Measurements from ENCODE around the gene KCND2.

The KCND2 gene

DNA sequence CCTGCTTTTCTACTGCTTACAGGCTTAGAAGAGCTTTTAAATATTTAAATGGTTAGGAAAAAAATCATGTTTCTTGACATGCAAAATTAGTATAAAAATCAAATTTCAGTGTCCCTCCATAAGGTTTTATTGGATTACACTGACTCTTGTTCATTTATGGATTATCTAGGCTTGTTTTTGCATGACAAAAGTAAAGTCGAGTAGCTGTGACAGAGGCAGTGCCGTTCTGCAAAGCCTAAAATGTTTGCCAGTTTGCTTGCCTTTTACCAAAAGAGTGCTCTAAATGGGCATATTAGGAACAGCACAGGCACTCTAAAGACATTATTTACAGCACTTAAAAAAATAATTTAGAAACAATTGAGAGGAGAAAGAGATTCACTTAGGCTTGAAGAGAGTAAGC lies 445.4 kb downstream of the KCND2 start:
- H3K79me2 ChIP-seq (ENCODE audit: control insufficient read depth, insufficient read depth, low read length, unreplicated experiment), result no peaks in the 10 kb centered on the region
- no peaks in the 10 kb centered on the region for H3K36me3 ChIP-seq (ENCODE audit: insufficient read depth, low read length)

DNA sequence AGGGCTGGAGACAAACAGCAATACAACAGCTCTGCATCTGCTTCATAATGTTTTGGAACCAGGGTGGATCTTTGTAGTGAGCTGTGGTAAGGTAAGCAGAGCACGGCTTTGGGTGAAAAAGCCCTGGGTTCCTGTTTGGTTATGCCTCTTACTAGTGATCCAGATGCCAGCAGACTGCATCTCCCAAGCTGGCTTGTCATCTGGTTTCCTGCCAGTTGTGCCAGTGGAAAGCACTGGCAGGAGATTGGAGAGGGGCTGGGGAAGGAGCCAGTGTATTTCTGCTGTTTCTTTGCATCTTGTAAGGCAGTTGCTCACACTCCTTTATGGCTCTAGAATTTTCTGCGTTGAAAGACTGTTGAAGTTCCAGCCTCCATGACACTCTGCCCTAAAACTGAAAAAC lies 447.3 kb downstream of the KCND2 start:
- H3K27me3 ChIP-seq (ENCODE audit: insufficient read depth, low read length), result no peaks in the 10 kb centered on the region
- H3K36me3 ChIP-seq (ENCODE audit: insufficient read depth, low read length), result no peaks in the 10 kb centered on the region
- no peaks in the 10 kb centered on the region for H3K79me2 ChIP-seq (ENCODE audit: control insufficient read depth, insufficient read depth, low read length, unreplicated experiment)
- H3K4me3 ChIP-seq (ENCODE audit: low read depth, low read length), result no peak overlapping the region
- no peak overlapping the region for H3K27ac ChIP-seq (ENCODE audit: low read depth, low read length)
- H2AFZ ChIP-seq (ENCODE audit: low read length, unreplicated experiment), result no peak overlapping the region
- peaks cover 6% of the 10 kb centered on the region for H3K4me1 ChIP-seq (ENCODE audit: control insufficient read depth, insufficient read depth, low read length, unreplicated experiment)

More for the DNA sequence above, 445.4 kb downstream of the KCND2 start:
- H3K4me1 ChIP-seq (ENCODE audit: control insufficient read depth, insufficient read depth, low read length, unreplicated experiment), result peaks cover 4% of the 10 kb centered on the region
- H3K27me3 ChIP-seq (ENCODE audit: insufficient read depth, low read length), result no peaks in the 10 kb centered on the region
- H3K27ac ChIP-seq (ENCODE audit: low read depth, low read length), result no peak overlapping the region
- no peak overlapping the region for H3K4me3 ChIP-seq (ENCODE audit: low read depth, low read length)
- H2AFZ ChIP-seq (ENCODE audit: low read length, unreplicated experiment), result no peak overlapping the region

GRCh38 chr7:120723465-120724385 lies 450.8 kb downstream of the KCND2 start:
- Histone ChIP-seq H2AFZ (ENCODE audit: low read length, unreplicated experiment) (no peak overlapping the region), H3K4me1 (ENCODE audit: control insufficient read depth, insufficient read depth, low read length, unreplicated experiment) (peaks cover 5% of the 10 kb centered on the region), H3K36me3 (ENCODE audit: insufficient read depth, low read length) (no peaks in the 10 kb centered on the region), H3K27ac (ENCODE audit: low read depth, low read length) (no peak overlapping the region), H3K79me2 (ENCODE audit: control insufficient read depth, insufficient read depth, low read length, unreplicated experiment) (no peaks in the 10 kb centered on the region), H3K27me3 (ENCODE audit: insufficient read depth, low read length) (no peaks in the 10 kb centered on the region), H3K4me3 (ENCODE audit: low read depth, low read length) (no peak overlapping the region)

DNA sequence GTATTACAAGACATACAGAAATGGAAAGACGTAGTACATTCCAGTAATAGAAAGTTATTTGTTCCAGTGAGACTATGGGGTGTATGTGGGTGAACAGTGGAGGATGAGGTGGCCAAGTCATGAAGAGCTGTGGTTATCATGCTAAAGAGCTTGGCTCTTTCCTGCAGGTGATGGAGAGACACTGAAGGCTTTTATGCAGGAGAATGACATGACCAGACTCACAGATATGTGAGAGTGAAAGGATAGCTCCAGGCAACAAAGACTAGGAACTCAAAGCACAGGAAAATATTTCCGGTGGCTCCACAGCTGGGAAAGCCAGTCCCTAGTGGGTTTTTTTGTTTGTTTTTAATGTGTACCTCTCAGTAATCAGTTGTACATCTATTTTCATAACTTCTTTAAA lies 451.5 kb downstream of the KCND2 start:
- H3K27me3 ChIP-seq (ENCODE audit: insufficient read depth, low read length), result no peaks in the 10 kb centered on the region
- H3K4me3 ChIP-seq (ENCODE audit: low read depth, low read length), result no peak overlapping the region

DNA sequence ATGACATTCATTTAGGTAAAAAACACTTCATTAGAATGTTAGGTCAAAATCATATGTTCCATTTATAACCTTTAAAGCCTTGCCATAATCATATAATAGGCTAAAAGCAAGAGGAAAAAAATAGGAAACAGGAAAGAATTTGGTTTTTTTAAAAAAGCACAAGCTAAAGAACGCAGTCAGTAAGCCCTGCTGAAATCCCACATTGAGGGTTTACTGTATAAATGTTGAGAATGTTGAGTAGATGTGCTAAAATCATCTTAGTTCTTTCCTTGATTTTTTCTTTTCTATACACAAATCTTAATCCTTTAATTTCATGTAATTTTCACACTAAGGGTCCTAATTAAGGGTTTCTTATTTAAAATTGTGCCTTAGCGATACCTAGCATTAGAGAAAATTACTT lies 452.0 kb downstream of the KCND2 start:
- Histone ChIP-seq H3K79me2 (ENCODE audit: control insufficient read depth, insufficient read depth, low read length, unreplicated experiment) (no peaks in the 10 kb centered on the region), H2AFZ (ENCODE audit: low read length, unreplicated experiment) (peak overlapping the region; percentile 85), H3K4me3 (ENCODE audit: low read depth, low read length) (peak overlapping the region; percentile 64), H3K27me3 (ENCODE audit: insufficient read depth, low read length) (no peaks in the 10 kb centered on the region), H3K27ac (ENCODE audit: low read depth, low read length) (no peak overlapping the region), H3K4me1 (ENCODE audit: control insufficient read depth, insufficient read depth, low read length, unreplicated experiment) (peaks cover 14% of the 10 kb centered on the region), H3K36me3 (ENCODE audit: insufficient read depth, low read length) (no peaks in the 10 kb centered on the region)

More for the DNA sequence above, 451.5 kb downstream of the KCND2 start:
- Histone ChIP-seq H2AFZ (ENCODE audit: low read length, unreplicated experiment) (no peak overlapping the region), H3K4me1 (ENCODE audit: control insufficient read depth, insufficient read depth, low read length, unreplicated experiment) (peaks cover 12% of the 10 kb centered on the region), H3K27ac (ENCODE audit: low read depth, low read length) (no peak overlapping the region), H3K79me2 (ENCODE audit: control insufficient read depth, insufficient read depth, low read length, unreplicated experiment) (no peaks in the 10 kb centered on the region), H3K36me3 (ENCODE audit: insufficient read depth, low read length) (no peaks in the 10 kb centered on the region)

- Histone ChIP-seq H3K27ac (ENCODE audit: low read depth, low read length) (no peak overlapping the region), H3K4me3 (ENCODE audit: low read depth, low read length) (peak overlapping the region; percentile 64), H3K4me1 (ENCODE audit: control insufficient read depth, insufficient read depth, low read length, unreplicated experiment) (peaks cover 14% of the 10 kb centered on the region), H3K27me3 (ENCODE audit: insufficient read depth, low read length) (no peaks in the 10 kb centered on the region), H2AFZ (ENCODE audit: low read length, unreplicated experiment) (peak overlapping the region; percentile 85), H3K79me2 (ENCODE audit: control insufficient read depth, insufficient read depth, low read length, unreplicated experiment) (no peaks in the 10 kb centered on the region), H3K36me3 (ENCODE audit: insufficient read depth, low read length) (no peaks in the 10 kb centered on the region)
Measured at GRCh38 chr7:120725376-120726039, 452.5 kb downstream of the KCND2 start.

DNA sequence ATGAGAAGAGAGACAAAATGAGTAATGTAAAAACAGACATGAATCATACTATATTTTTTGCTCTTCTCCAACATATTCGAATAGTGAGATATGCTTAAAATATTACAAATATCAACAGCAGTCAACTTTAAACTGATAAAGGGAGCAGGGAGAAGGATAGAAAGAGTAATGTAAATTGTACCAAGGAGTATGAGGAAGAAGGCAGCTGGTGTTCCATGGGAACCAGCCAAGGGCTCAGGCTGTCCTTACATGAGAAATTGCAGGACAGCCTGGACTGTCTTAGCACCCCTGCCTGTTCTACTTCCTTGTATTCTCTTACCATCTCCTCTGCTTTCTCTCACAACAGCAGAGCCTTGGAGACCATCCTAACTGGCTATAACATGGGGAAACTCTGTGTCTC lies 456.3 kb downstream of the KCND2 start:
- Histone ChIP-seq H3K4me1 (ENCODE audit: control insufficient read depth, insufficient read depth, low read length, unreplicated experiment) (peaks cover 33% of the 10 kb centered on the region), H3K27me3 (ENCODE audit: insufficient read depth, low read length) (no peaks in the 10 kb centered on the region), H3K36me3 (ENCODE audit: insufficient read depth, low read length) (no peaks in the 10 kb centered on the region), H2AFZ (ENCODE audit: low read length, unreplicated experiment) (peak overlapping the region; percentile 5), H3K79me2 (ENCODE audit: control insufficient read depth, insufficient read depth, low read length, unreplicated experiment) (no peaks in the 10 kb centered on the region), H3K4me3 (ENCODE audit: low read depth, low read length) (no peak overlapping the region), H3K27ac (ENCODE audit: low read depth, low read length) (no peak overlapping the region)

DNA sequence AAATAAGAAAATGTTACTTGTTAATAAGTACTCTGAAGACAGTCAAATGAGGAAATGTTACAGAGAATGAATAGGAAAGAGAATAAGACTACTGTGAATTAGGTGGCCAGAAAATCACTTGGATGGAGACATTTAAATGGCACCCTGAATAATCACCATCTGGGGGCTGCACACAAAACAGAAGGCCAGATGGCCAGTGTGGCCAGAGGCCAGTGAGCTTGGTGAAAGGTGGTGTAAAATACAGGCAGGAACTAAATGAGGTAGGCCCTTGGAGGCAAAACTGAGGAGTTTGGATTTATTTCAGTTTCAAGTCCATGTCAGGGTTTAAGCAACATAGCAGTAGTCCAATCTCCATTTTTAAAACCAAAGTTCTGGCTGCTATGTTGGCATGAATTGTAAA lies 458.3 kb downstream of the KCND2 start:
- Histone ChIP-seq H3K36me3 (ENCODE audit: insufficient read depth, low read length) (no peaks in the 10 kb centered on the region), H3K4me1 (ENCODE audit: control insufficient read depth, insufficient read depth, low read length, unreplicated experiment) (peaks cover 39% of the 10 kb centered on the region), H3K27ac (ENCODE audit: low read depth, low read length) (no peak overlapping the region), H3K27me3 (ENCODE audit: insufficient read depth, low read length) (no peaks in the 10 kb centered on the region), H3K79me2 (ENCODE audit: control insufficient read depth, insufficient read depth, low read length, unreplicated experiment) (no peaks in the 10 kb centered on the region), H2AFZ (ENCODE audit: low read length, unreplicated experiment) (no peak overlapping the region), H3K4me3 (ENCODE audit: low read depth, low read length) (no peak overlapping the region)

GRCh38 chr7:120732256-120732655 lies 459.3 kb downstream of the KCND2 start:
- no peak overlapping the region for H2AFZ ChIP-seq (ENCODE audit: low read length, unreplicated experiment)
- H3K79me2 ChIP-seq (ENCODE audit: control insufficient read depth, insufficient read depth, low read length, unreplicated experiment), result no peaks in the 10 kb centered on the region
- H3K27ac ChIP-seq (ENCODE audit: low read depth, low read length), result peak overlapping the region; percentile 52; the same call in 1 of the 2 replicates
- no peaks in the 10 kb centered on the region for H3K27me3 ChIP-seq (ENCODE audit: insufficient read depth, low read length)
- H3K36me3 ChIP-seq (ENCODE audit: insufficient read depth, low read length), result no peaks in the 10 kb centered on the region
- H3K4me1 ChIP-seq (ENCODE audit: control insufficient read depth, insufficient read depth, low read length, unreplicated experiment), result peaks cover 39% of the 10 kb centered on the region
- H3K4me3 ChIP-seq (ENCODE audit: low read depth, low read length), result no peak overlapping the region

GRCh38 chr7:120733143-120733542 lies 460.2 kb downstream of the KCND2 start:
- Histone ChIP-seq H3K4me1 (ENCODE audit: control insufficient read depth, insufficient read depth, low read length, unreplicated experiment) (peaks cover 39% of the 10 kb centered on the region), H2AFZ (ENCODE audit: low read length, unreplicated experiment) (peak overlapping the region; percentile 53), H3K27ac (ENCODE audit: low read depth, low read length) (peak overlapping the region; percentile 72), H3K36me3 (ENCODE audit: insufficient read depth, low read length) (no peaks in the 10 kb centered on the region), H3K27me3 (ENCODE audit: insufficient read depth, low read length) (no peaks in the 10 kb centered on the region), H3K4me3 (ENCODE audit: low read depth, low read length) (peak overlapping the region; percentile 25; the same call in 1 of the 2 replicates), H3K79me2 (ENCODE audit: control insufficient read depth, insufficient read depth, low read length, unreplicated experiment) (no peaks in the 10 kb centered on the region)

Data from ACC112 (cell line).